Heart left ventricle (tissue), 16 donors: Measurements from ENCODE around the gene XPC. TPM values are rescaled to one million over a fixed set of nuclear protein-coding genes. Genes with fewer than 3 reads are reported as not detected.

Experiments
- ATAC-seq, 4 donors: fragments of 200-7000 bp; cut with Tn5 transposase; one replicate each; pipeline ENCODE4 v1.9.1; 2020 to 2022; ENCODE audit warnings: moderate library complexity in 4 of 4, mild to moderate bottlenecking in 3 of 4, moderate number of reproducible peaks in 1 of 4
- DNase-seq, 5 donors: peaks; one replicate each; pipeline ENCODE4 v3.0.0-alpha.2; 2020
- H3K27ac ChIP-seq, 12 donors: fragments of 200-600 bp; sonication (generic) in 4 of 12; one replicate each; pipeline versions ENCODE4 v1.5.0 to v1.8.0; 2016 to 2022; ENCODE audit warnings: mild to moderate bottlenecking in 2 of 12
- H3K27me3 ChIP-seq, 9 donors: fragments of 200-600 bp; sonication (generic) in 2 of 9; one replicate each; pipeline versions ENCODE4 v1.5.1 to v1.8.0; 2016 to 2022; ENCODE audit warnings: mild to moderate bottlenecking in 3 of 9
- H3K36me3 ChIP-seq, 9 donors: fragments of 200-600 bp; sonication (generic) in 2 of 9; one replicate each; pipeline versions ENCODE4 v1.5.0 to v1.8.0; 2018 to 2022; ENCODE audit warnings: mild to moderate bottlenecking in 2 of 9
- H3K4me1 ChIP-seq, 12 donors: fragments of 200-600 bp; sonication (generic) in 4 of 12; one replicate each; pipeline versions ENCODE4 v1.5.0 to v1.8.0; 2016 to 2022; ENCODE audit warnings: mild to moderate bottlenecking in 3 of 12
- H3K4me3 ChIP-seq, 12 donors: fragments of 200-600 bp; sonication (generic) in 4 of 12; one replicate each; pipeline versions ENCODE4 v1.5.0 to v1.8.0; 2017 to 2022; ENCODE audit warnings: mild to moderate bottlenecking in 9 of 12, moderate library complexity in 4 of 12
- H3K9me3 ChIP-seq, 12 donors: fragments of 200-600 bp; sonication (generic) in 4 of 12; one replicate each; pipeline versions ENCODE4 v1.5.0 to v1.8.0; 2016 to 2022; ENCODE audit warnings: mild to moderate bottlenecking in 1 of 12
- CTCF ChIP-seq, 12 donors: fragments of 200-600 bp; sonication (generic) in 4 of 12; IDR thresholded peaks; one replicate each; pipeline versions ENCODE4 v1.5.0 to v1.8.0; 2018 to 2022; ENCODE audit warnings: antibody characterized with exemption in 12 of 12, mild to moderate bottlenecking in 5 of 12
- POLR2A ChIP-seq, 2 donors: fragments of 450-650 bp; IDR thresholded peaks; one replicate each; pipeline ENCODE4 v1.6.1; 2017; ENCODE audit warnings: antibody characterized with exemption in 2 of 2, mild to moderate bottlenecking in 2 of 2, moderate library complexity in 2 of 2
- WGBS, 4 donors: extraction: QIAGEN DNeasy Blood & Tissue Kit in 2 of 4; methylation state at CpG; one replicate each; pipeline versions ENCODE4 v1.1.5 to v1.1.7; 2013 to 2018; 5-methylcytosine and 5-hydroxymethylcytosine counted together
- intact Hi-C, 10 donors: fragments of 100-400 bp; cut with DNase I; formaldehyde crosslinking; loops; one replicate each; pipeline versions ENCODE4 v1.11.1 to v1.14.2; 2022
- polyA plus RNA-seq, 2 donors: library from polyadenylated mRNA; stranded (reverse); fragments of 200-250 nt; gene quantifications; one replicate each; pipeline ENCODE4 v1.2.3, GENCODE V29; 2013
- total RNA-seq, 9 donors: library from RNA; depleted of rRNA in 2 of 9; stranded (reverse); fragments of >200 nt in 2 of 9; fragmentation: NEBNext Ultra II Directional in 3 of 9; extraction: Animal tissue kit (Norgen Biotek cat#: 25700) in 3 of 9; gene quantifications; one replicate each; pipeline versions ENCODE4 v1.1.0 to v1.2.4, GENCODE V29; 2016 to 2023
- donor health status: ischemic (EF 13 %, LVEDD 7.1; RV severe dilation, severe dysfunction).
- donor health status: healthy with polysubstance abuse.
- donor health status: DM: no; HTN: yes; CAD: no.
- donor health status: DM: no; HTN: no; CAD: no.
- donor health status: ischemic (EF 25% LVEDD 6.9; RV normal size, moderate dysfunction).
- donor health status: ischemic (EF 25% LVEDD 5.7; RV mildly dilated, moderate dysfunction).
- donor health status: healthy.
- donor health status: DM: yes; HTN: yes; CAD: no.
- donor health status: ischemic (EF 35%, LVEDD 5.7; RV mildly dilated, moderate dysfunction).
- donor health status: nonischemic (EF 11% LVEDD 7.7; RV severe dilation, severe dysfunction).
- donor health status: DM: yes; HTN: yes; CAD: no.
- donor health status: PGD.
- donor health status: ischemic (EF 29% LVEDD 5.4; RV normal size, mild dysfunction).
- donor health status: nonischemic (EF 23%, LVEDD 6.1; RV moderate dilation, normal function).

Gene XPC
- total and polyA plus RNA-seq, 11 donors: 6.1 to 20.0 (median 9.5) TPM

- ATAC-seq (no peak), DNase-seq (no peak)
- intact Hi-C loops: loop anchor here in 5 of 10 donors (5.0 to 10.0 kb wide), 4 partner anchors 57 to 466 kb away; partner anchors contain the start of genes LSM3 (in 1 of the 5) and XPC (in 1 of the 5)
Measured at GRCh38 chr3:14120111-14120920, 58.1 kb downstream of the XPC start.

GRCh38 chr3:14119651-14120050 is 58.8 kb downstream of the XPC start:
- no peaks in the 10 kb centered on the region for H3K27me3 ChIP-seq
- H3K9me3 ChIP-seq: no peaks in the 10 kb centered on the region
- H3K36me3 ChIP-seq: peaks cover 0 to 43% (median 36%) of the 10 kb centered on the region in 9 donors
- no peak overlapping the region for H3K4me3 ChIP-seq
- intact Hi-C loops: loop anchor here in 7 of 10 donors (5.0 to 10.0 kb wide), 5 partner anchors 58 to 465 kb away; partner anchors contain the start of genes LSM3 (in 1 of the 7) and XPC (in 1 of the 7)
- TF ChIP-seq CTCF (IDR thresholded peaks at IDR 0.05) (no peak), POLR2A (IDR thresholded peaks at IDR 0.05) (no peak)
- no peak for DNase-seq
- H3K27ac ChIP-seq: no peak overlapping the region
- ATAC-seq: no peak
- WGBS, 4 donors: 90 to 92% (median 91%) methylated on average over 2 of the region's 2 CpGs
- peaks cover 3 to 30% (median 15%) of the 10 kb centered on the region in 12 donors for H3K4me1 ChIP-seq

More at GRCh38 chr3:14120111-14120920, 58.1 kb downstream of the XPC start:
- Histone ChIP-seq H3K36me3 (peaks cover 0 to 36% (median 29%) of the 10 kb centered on the region in 9 donors), H3K4me3 (no peak overlapping the region), H3K4me1 (peaks cover 3 to 30% (median 15%) of the 10 kb centered on the region in 12 donors), H3K27ac (no peak overlapping the region), H3K9me3 (no peaks in the 10 kb centered on the region), H3K27me3 (no peaks in the 10 kb centered on the region)
- 93 to 97% (median 96%) methylated on average over 11 of the region's 11 CpGs for WGBS, 4 donors
- TF ChIP-seq POLR2A (IDR thresholded peaks at IDR 0.05): no peak
- no peak for TF ChIP-seq CTCF (IDR thresholded peaks at IDR 0.05)

GRCh38 chr3:14118400-14119381 is 59.7 kb downstream of the XPC start:
- Histone ChIP-seq H3K4me1 (peaks cover 3 to 26% (median 12%) of the 10 kb centered on the region in 12 donors), H3K4me3 (no peak overlapping the region), H3K27ac (peak overlapping the region in 1 of 12 donors; percentile 39), H3K36me3 (peaks cover 0 to 52% (median 46%) of the 10 kb centered on the region in 9 donors), H3K9me3 (no peaks in the 10 kb centered on the region), H3K27me3 (no peaks in the 10 kb centered on the region)
- TF ChIP-seq POLR2A (IDR thresholded peaks at IDR 0.05) (no peak), CTCF (IDR thresholded peaks at IDR 0.05) (no peak)
- WGBS, 4 donors: 69 to 79% (median 76%) methylated on average over 13 of the region's 13 CpGs
- DNase-seq (no peak), ATAC-seq (no peak)
- intact Hi-C loops: loop anchor here in 3 of 10 donors (5.0 to 10.0 kb wide), 2 partner anchors 221 to 224 kb away; no protein-coding TSS in a partner anchor
